Esophagus squamous epithelium (tissue), 5 donors: ENCODE measurements around the gene AMIGO2. TPM values are rescaled to one million over a fixed set of nuclear protein-coding genes. Genes with fewer than 3 reads are reported as not detected.

Experiments used
- DNase-seq: peaks from one replicate; lab custom pipeline; 2025; lab: John Stamatoyannopoulos, UW
- H3K27ac ChIP-seq, 4 donors: fragments of 200-600 bp; sonication (generic); one replicate each; pipeline ENCODE4 v1.5.1; 2016 to 2019; ENCODE audit warnings: mild to moderate bottlenecking in 1 of 4
- H3K27me3 ChIP-seq, 4 donors: fragments of 200-600 bp; sonication (generic); 1 replicate in 3 of 4; 2 replicates in 1 of 4; pipeline versions ENCODE4 v1.5.1 to v1.6.0; 2017 to 2021; ENCODE audit warnings: antibody characterized with exemption in 1 of 4
- H3K36me3 ChIP-seq, 3 donors: fragments of 200-600 bp; sonication (generic); one replicate each; pipeline ENCODE4 v1.5.1; 2016 to 2019
- H3K4me1 ChIP-seq, 3 donors: fragments of 200-600 bp; sonication (generic); one replicate each; pipeline ENCODE4 v1.5.1; 2017 to 2019
- H3K4me3 ChIP-seq, 4 donors: fragments of 200-600 bp; sonication (generic); 1 replicate in 3 of 4; 2 replicates in 1 of 4; pipeline ENCODE4 v1.5.1; 2016 to 2019; ENCODE audit warnings: mild to moderate bottlenecking in 2 of 4, moderate library complexity in 1 of 4
- H3K9me3 ChIP-seq, 3 donors: fragments of 200-600 bp; sonication (generic); one replicate each; pipeline ENCODE4 v1.5.1; 2016 to 2019
- POLR2A ChIP-seq, 4 donors: fragments of 450-650 bp; IDR thresholded peaks; one replicate each; pipeline ENCODE4 v1.6.1; 2017; ENCODE audit warnings: antibody characterized with exemption in 4 of 4, mild to moderate bottlenecking in 4 of 4, moderate library complexity in 3 of 4
- WGBS, 2 donors: methylation state at CpG; one replicate each; pipeline ENCODE4 v1.1.5; 2018; 5-methylcytosine and 5-hydroxymethylcytosine counted together
- intact Hi-C: fragments of 100-400 bp; cut with DNase I; formaldehyde crosslinking; loops from one replicate; pipeline ENCODE4 v1.15.0; 2022
- total RNA-seq, 4 donors: library from RNA; depleted of rRNA; stranded (reverse); fragments of >200 nt; gene quantifications; one replicate each; pipeline ENCODE4 v1.1.0, GENCODE V29; 2016
- TF ChIP-seq, protein P1 (sequence below), 6 experiments: fragments of 450-650 bp in 4 of 6; fragments of 200-600 bp in 2 of 6; sonication (generic) in 2 of 6; IDR thresholded peaks; one replicate each; pipeline ENCODE4 v1.5.1; 2016 to 2019; ENCODE audit warnings: antibody characterized with exemption in 6 of 6, mild to moderate bottlenecking in 4 of 6, moderate library complexity in 4 of 6
- donor health status: DM: yes; HTN: yes; CAD: no.

Gene AMIGO2
- total RNA-seq, 4 donors from 2014 or later, result 1.6 to 4.8 (median 2.9) TPM

DNA sequence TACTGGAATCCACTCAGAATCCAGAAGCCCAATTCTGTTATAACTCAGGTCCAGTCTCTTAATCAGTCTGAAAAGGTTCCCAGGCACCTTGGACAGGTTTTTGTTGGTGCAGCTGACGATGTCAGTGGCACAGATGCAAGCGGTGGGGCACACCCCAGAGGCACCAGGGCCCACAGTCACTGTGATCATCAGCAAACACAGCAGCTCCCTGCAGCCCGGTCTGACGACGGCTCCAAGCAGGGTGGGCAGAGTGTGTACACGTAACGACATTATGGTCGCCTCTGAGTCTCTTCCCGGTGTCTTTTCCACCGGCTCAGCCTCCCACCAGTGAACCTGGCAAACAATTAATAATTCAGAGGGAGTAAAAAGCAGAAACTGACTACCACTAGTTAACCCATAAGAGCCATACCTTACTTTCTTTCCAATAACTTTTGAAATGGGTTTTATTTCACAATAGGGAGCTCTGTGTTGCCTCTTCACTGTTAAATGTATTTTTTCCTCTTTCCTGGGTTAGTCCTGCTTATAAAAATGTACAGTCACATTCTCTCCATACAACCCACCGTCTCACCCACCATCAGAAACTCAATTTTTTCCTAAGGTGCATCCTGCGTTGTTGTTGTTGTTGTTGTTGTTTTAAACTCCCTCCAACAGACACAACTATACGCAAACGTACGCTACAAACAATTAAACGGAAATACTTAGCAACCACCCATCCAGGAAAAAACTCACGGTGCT, 859 bp downstream of the AMIGO2 start:
- Histone ChIP-seq H3K27me3 (no peaks in the 10 kb centered on the region), H3K4me1 (peaks cover 0 to 59% (median 12%) of the 10 kb centered on the region in 3 donors), H3K9me3 (no peaks in the 10 kb centered on the region), H3K36me3 (no peaks in the 10 kb centered on the region), H3K27ac (peak overlapping the region; percentile 78 to 96 (median 94)), H3K4me3 (peak overlapping the region; percentile 70 to 90 (median 83))
- intact Hi-C loops, result loop anchor here (5.0 kb wide), 1 partner anchor 228 kb away; no protein-coding TSS in a partner anchor
- WGBS, 2 donors, result 2% methylated on average over 15 to 16 of the region's 17 CpGs
- no peak for DNase-seq
- no peak for TF ChIP-seq POLR2A (IDR thresholded peaks at IDR 0.05)
- TF ChIP-seq, protein P1, sequence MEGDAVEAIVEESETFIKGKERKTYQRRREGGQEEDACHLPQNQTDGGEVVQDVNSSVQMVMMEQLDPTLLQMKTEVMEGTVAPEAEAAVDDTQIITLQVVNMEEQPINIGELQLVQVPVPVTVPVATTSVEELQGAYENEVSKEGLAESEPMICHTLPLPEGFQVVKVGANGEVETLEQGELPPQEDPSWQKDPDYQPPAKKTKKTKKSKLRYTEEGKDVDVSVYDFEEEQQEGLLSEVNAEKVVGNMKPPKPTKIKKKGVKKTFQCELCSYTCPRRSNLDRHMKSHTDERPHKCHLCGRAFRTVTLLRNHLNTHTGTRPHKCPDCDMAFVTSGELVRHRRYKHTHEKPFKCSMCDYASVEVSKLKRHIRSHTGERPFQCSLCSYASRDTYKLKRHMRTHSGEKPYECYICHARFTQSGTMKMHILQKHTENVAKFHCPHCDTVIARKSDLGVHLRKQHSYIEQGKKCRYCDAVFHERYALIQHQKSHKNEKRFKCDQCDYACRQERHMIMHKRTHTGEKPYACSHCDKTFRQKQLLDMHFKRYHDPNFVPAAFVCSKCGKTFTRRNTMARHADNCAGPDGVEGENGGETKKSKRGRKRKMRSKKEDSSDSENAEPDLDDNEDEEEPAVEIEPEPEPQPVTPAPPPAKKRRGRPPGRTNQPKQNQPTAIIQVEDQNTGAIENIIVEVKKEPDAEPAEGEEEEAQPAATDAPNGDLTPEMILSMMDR (IDR thresholded peaks at IDR 0.05), result no peak

DNA sequence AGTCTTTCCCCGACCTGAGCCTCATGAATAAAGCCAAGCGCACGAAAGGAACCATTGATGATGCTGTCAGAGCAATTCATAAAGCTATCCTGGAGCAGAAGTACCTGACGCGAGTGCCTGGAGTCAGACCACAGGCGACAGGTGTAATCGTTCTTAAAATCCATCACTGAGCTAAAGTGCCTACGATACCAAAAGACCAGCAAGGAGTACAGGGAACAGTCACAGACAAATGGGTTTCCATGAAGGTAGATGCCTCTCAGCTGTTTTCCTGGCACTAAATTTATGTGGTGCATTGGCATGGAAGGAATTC, 1.7 kb downstream of the AMIGO2 start:
- 95 to 96% methylated on average over 8 of the region's 8 CpGs for WGBS, 2 donors
- H3K27me3 ChIP-seq, result no peaks in the 10 kb centered on the region
- H3K9me3 ChIP-seq, result no peaks in the 10 kb centered on the region
- DNase-seq, result no peak
- H3K4me3 ChIP-seq, result peak overlapping the region in 1 of 4 donors; percentile 83
- TF ChIP-seq, protein P1 (IDR thresholded peaks at IDR 0.05), result no peak
- no peak for TF ChIP-seq POLR2A (IDR thresholded peaks at IDR 0.05)
- peaks cover 0 to 51% (median 11%) of the 10 kb centered on the region in 3 donors for H3K4me1 ChIP-seq
- H3K36me3 ChIP-seq, result no peaks in the 10 kb centered on the region
- intact Hi-C loops, result loop anchor here (5.0 kb wide), 1 partner anchor 229 kb away; no protein-coding TSS in a partner anchor
- no peak overlapping the region for H3K27ac ChIP-seq

DNA sequence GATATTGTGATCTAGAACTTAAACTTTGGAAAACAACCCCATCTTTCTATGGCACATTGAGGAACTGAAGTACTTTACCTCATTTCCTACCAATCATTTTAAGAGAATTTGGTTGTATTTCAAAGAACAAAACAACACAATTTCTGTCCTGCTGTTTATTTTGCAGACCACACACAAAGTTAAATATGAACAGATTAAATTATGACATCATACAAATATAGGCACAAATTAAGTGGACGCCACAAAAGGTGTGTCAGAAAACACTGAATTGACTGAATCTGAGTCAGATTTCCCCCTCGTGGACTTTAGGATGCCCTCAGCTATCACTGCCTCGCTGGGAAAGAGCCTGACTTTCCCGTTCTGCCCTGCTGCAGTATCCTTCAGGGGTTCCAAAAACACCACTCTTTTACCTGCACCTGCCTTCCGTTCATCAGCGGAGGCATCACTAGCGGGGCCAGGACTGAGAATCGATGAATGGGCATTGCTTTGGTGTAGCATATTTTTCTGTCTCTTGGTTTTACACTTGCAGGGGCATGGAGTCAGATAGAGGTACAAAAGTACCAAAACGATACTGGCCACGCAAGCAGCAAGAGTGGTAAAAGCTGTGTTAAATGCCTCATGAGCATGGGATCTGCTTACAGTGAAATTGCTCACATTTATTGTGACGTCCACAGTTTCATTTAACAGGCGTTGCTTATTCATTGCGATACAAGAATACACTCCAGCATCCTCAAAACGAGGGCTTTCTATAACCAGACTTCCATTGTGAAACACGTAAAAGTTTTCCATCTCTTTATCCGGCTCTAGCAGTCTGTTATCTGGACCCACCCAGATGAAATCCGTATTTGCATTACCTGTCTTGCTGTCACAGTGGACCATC, 2.3 kb downstream of the AMIGO2 start:
- H3K9me3 ChIP-seq, result no peaks in the 10 kb centered on the region
- peak overlapping the region in 1 of 4 donors; percentile 83 for H3K4me3 ChIP-seq
- H3K36me3 ChIP-seq, result no peaks in the 10 kb centered on the region
- H3K4me1 ChIP-seq, result peaks cover 0 to 46% (median 9%) of the 10 kb centered on the region in 3 donors
- intact Hi-C loops, result loop anchor here (5.0 kb wide), 1 partner anchor 230 kb away; no protein-coding TSS in a partner anchor
- H3K27me3 ChIP-seq, result no peaks in the 10 kb centered on the region
- TF ChIP-seq POLR2A (IDR thresholded peaks at IDR 0.05), result no peak
- TF ChIP-seq, protein P1 (IDR thresholded peaks at IDR 0.05), result no peak
- WGBS, 2 donors, result 83 to 85% methylated on average over 15 to 16 of the region's 17 CpGs
- no peak for DNase-seq
- H3K27ac ChIP-seq, result no peak overlapping the region

DNA sequence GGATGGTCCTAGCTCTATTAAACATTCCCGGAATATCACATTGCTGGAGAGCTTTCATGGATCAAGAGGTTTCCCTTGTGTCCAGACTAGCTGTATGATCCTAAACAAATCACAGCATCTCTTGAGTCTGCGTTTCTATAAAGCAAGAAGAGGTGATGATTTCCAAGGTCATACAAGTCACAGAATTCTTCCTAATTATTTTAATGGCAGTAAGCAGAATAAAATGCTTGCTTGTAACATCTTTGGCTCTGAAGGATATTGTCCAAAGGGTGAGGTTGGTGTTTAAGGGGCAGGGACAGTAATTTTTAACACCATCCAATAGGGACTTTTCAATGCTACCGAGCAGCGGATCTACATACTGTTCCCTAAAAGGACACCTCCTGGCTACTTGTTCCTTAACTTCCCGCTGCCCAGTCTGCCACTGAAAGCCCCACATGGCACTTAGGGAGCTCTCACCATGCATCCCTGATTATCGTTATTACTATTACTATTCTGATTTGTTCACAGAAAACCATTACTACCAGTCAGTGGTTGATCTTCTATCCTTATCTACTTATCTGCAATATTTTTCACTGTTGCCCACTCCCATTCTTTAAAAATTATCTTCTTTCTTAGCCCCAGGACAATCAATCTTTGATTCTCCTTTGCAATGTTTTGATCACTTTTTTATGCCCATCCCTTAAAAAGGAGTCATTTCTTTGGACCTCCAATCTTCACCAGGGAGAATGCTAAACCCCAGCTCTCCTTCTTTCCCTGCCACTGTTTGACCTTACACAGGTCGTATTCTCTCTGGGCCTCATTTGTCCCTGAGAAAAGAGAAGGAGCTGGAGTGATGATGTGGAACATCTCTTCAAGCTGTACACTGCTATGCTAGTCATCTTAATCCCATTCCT, 4.3 kb downstream of the AMIGO2 start:
- no peak overlapping the region for H3K27ac ChIP-seq
- H3K27me3 ChIP-seq, result no peaks in the 10 kb centered on the region
- peaks cover 0 to 31% (median 4%) of the 10 kb centered on the region in 3 donors for H3K4me1 ChIP-seq
- no peaks in the 10 kb centered on the region for H3K9me3 ChIP-seq
- no peak overlapping the region for H3K4me3 ChIP-seq
- no peak for DNase-seq
- TF ChIP-seq, protein P1 (IDR thresholded peaks at IDR 0.05), result no peak
- no peak for TF ChIP-seq POLR2A (IDR thresholded peaks at IDR 0.05)
- intact Hi-C loops, result loop anchor here (5.0 kb wide), 1 partner anchor 232 kb away; no protein-coding TSS in a partner anchor
- H3K36me3 ChIP-seq, result no peaks in the 10 kb centered on the region
- WGBS, 2 donors, result 94 to 95% methylated on average over 7 of the region's 7 CpGs
